ENCODE measurements around the gene IFI27L1. TPM values are rescaled to one million over a fixed set of nuclear protein-coding genes. Genes with fewer than 3 reads are reported as not detected.

The IFI27L1 gene
- total and polyA plus RNA-seq, 4 donors: 14.6 to 41.5 (median 19.9) TPM

- TF ChIP-seq CTCF (IDR thresholded peaks at IDR 0.05; ENCODE audit: control extremely low read depth, extremely low read depth): no peak
- 89 to 91% methylated on average over 4 of the region's 4 CpGs for WGBS, 2 donors
- H3K4me3 ChIP-seq: no peak overlapping the region
Measured at GRCh38 chr14:94100847-94101246, 19.7 kb downstream of the IFI27L1 start.

GRCh38 chr14:94101748-94102147 lies 20.6 kb downstream of the IFI27L1 start:
- H3K9ac ChIP-seq (ENCODE audit: insufficient read depth in 1 of 2, low read length in 2 of 2): no peak overlapping the region
- no peak for TF ChIP-seq CTCF (IDR thresholded peaks at IDR 0.05; ENCODE audit: control extremely low read depth, extremely low read depth)
- no peaks in the 10 kb centered on the region for H3K9me3 ChIP-seq (ENCODE audit: control insufficient read depth in 4 of 4, insufficient read depth in 3 of 4, low read length in 3 of 4)
- no peak for ATAC-seq (ENCODE audit: insufficient read depth, low FRiP score)
- no peak overlapping the region for H3K4me3 ChIP-seq
- no peaks in the 10 kb centered on the region for H3K27me3 ChIP-seq (ENCODE audit: control insufficient read depth in 3 of 3, insufficient read depth in 3 of 3, low read length in 2 of 3)
- peaks cover 0 to 3% (median under 1%) of the 10 kb centered on the region in 4 donors for H3K36me3 ChIP-seq (ENCODE audit: control insufficient read depth in 4 of 4, insufficient read depth in 4 of 4, low read length in 4 of 4)
- 90 to 93% methylated on average over 10 of the region's 10 CpGs for WGBS, 2 donors
- no peak for DNase-seq
- no peaks in the 10 kb centered on the region for H3K4me1 ChIP-seq (ENCODE audit: control insufficient read depth in 5 of 5, insufficient read depth in 5 of 5, low read length in 5 of 5)
- H3K27ac ChIP-seq (ENCODE audit: low read depth in 1 of 2, low read length in 1 of 2): no peak overlapping the region

More at GRCh38 chr14:94100847-94101246, 19.7 kb downstream of the IFI27L1 start:
- ATAC-seq (ENCODE audit: insufficient read depth, low FRiP score) (no peak), DNase-seq (no peak)
- Histone ChIP-seq H3K9me3 (ENCODE audit: control insufficient read depth in 4 of 4, insufficient read depth in 3 of 4, low read length in 3 of 4) (no peaks in the 10 kb centered on the region), H3K4me1 (ENCODE audit: control insufficient read depth in 5 of 5, insufficient read depth in 5 of 5, low read length in 5 of 5) (no peaks in the 10 kb centered on the region), H3K27ac (ENCODE audit: low read depth in 1 of 2, low read length in 1 of 2) (no peak overlapping the region), H3K36me3 (ENCODE audit: control insufficient read depth in 4 of 4, insufficient read depth in 4 of 4, low read length in 4 of 4) (peaks cover 0 to 3% (median under 1%) of the 10 kb centered on the region in 4 donors), H3K9ac (ENCODE audit: insufficient read depth in 1 of 2, low read length in 2 of 2) (no peak overlapping the region), H3K27me3 (ENCODE audit: control insufficient read depth in 3 of 3, insufficient read depth in 3 of 3, low read length in 2 of 3) (no peaks in the 10 kb centered on the region)

- no peaks in the 10 kb centered on the region for H3K27me3 ChIP-seq (ENCODE audit: control insufficient read depth in 3 of 3, insufficient read depth in 3 of 3, low read length in 2 of 3)
- no peak overlapping the region for H3K9ac ChIP-seq (ENCODE audit: insufficient read depth in 1 of 2, low read length in 2 of 2)
- no peak overlapping the region for H3K27ac ChIP-seq (ENCODE audit: low read depth in 1 of 2, low read length in 1 of 2)
- WGBS, 2 donors: 89 to 93% methylated on average over 8 of the region's 8 CpGs
- ATAC-seq (ENCODE audit: insufficient read depth, low FRiP score) (no peak), DNase-seq (no peak)
- no peak for TF ChIP-seq CTCF (IDR thresholded peaks at IDR 0.05; ENCODE audit: control extremely low read depth, extremely low read depth)
- no peaks in the 10 kb centered on the region for H3K9me3 ChIP-seq (ENCODE audit: control insufficient read depth in 4 of 4, insufficient read depth in 3 of 4, low read length in 3 of 4)
- H3K4me1 ChIP-seq (ENCODE audit: control insufficient read depth in 5 of 5, insufficient read depth in 5 of 5, low read length in 5 of 5): no peaks in the 10 kb centered on the region
- H3K36me3 ChIP-seq (ENCODE audit: control insufficient read depth in 4 of 4, insufficient read depth in 4 of 4, low read length in 4 of 4): no peaks in the 10 kb centered on the region
- no peak overlapping the region for H3K4me3 ChIP-seq
Measured at GRCh38 chr14:94102768-94103482, 21.8 kb downstream of the IFI27L1 start.
